Subcutaneous adipose tissue (tissue), 4 donors: ENCODE results near the gene ORC5. TPM values are rescaled to one million over a fixed set of nuclear protein-coding genes. Genes with fewer than 3 reads are reported as not detected.

Source experiments
- CTCF ChIP-seq: fragments of 450-650 bp; IDR thresholded peaks from one replicate; pipeline ENCODE4 v1.5.1; 2016; ENCODE audit warnings: low read depth, mild to moderate bottlenecking, control low read depth, antibody characterized with exemption, moderate library complexity
- total RNA-seq, 4 donors: library from RNA; depleted of rRNA; stranded (reverse); fragments of >200 nt; gene quantifications; one replicate each; pipeline ENCODE4 v1.1.0, GENCODE V29; 2016

The ORC5 gene
- total RNA-seq, 4 donors from 2014 or later = 9.8 to 26.7 (median 13.3) TPM

DNA sequence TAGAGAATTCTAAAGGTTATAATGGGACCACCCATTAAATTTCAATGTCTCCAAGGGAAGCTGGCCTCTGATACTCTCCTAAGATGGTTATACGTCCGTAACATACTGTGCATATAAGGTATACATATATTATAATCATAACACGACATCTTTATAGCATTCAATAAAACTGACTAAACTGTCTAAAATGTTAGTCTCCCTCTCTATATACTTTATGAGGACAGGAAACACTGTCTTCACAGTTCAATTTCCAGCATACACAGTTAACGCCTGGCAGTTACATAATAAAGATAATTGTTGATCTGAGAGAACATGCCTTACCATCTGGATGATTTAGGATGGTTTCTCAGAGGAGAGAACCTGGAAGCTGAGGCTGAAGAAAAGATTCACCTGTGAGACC, 1.2 kb upstream of the ORC5 start:
- TF ChIP-seq CTCF = no peak

DNA sequence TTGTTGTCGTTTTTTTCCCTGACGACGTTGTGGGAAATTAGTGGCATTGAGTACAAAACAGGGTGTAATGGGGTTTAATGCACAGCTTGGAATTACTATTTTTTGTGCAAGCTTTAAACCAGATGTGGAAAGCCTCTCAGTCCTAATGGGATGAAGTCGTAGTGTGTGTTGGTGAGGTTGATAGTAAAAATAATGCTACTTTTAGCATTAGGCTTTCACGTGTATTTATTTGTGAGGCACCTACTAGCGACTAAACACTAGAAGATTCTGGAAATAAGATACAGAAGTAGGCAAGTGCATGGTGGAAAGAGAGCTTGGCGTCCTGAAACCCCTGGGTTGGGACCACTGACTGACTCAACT, 588 bp upstream of the ORC5 start:
- TF ChIP-seq CTCF = no peak

DNA sequence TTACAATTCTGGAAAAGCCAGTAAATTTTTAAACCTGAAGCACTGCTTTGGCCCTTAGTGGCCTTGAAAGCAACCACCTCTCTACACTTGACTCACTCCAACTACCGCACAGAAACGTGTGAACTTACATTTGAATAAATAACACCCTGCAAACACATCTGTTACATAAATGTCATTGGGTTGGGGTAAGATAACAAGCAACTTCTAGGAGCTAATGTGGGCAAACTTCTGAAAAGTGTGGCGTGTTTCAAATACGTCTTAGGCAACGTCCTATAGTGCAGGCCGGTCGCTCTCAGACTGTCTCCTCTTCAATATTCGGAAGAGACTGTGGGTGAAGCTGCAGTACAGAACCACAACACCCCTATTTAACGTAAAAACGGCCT, 474 bp downstream of the ORC5 start:
- TF ChIP-seq CTCF = no peak

DNA sequence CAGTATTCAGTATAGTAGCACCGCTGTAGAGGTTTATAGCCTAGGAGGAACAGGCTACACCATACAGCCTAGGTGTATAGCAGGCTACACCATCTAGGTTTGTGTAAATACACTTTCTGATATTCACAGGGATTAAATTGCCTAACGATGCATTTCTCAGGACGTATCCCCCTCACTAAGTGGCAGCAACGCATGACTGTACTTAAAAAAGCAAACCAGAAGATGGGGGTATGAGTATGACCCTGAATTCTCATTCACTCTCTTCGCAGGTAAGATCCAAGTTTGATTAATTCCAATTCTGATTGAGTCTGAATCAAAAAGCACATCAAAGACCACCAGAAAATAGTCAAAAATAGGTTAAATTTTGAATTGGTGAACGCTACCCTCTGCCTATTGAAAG, 972 bp downstream of the ORC5 start:
- TF ChIP-seq CTCF = no peak

GRCh38 chr7:104198673-104199278, 9.0 kb downstream of the ORC5 start:
- no peak for TF ChIP-seq CTCF

- TF ChIP-seq CTCF = no peak
Measured at GRCh38 chr7:104196161-104196560, 11.7 kb downstream of the ORC5 start.

DNA sequence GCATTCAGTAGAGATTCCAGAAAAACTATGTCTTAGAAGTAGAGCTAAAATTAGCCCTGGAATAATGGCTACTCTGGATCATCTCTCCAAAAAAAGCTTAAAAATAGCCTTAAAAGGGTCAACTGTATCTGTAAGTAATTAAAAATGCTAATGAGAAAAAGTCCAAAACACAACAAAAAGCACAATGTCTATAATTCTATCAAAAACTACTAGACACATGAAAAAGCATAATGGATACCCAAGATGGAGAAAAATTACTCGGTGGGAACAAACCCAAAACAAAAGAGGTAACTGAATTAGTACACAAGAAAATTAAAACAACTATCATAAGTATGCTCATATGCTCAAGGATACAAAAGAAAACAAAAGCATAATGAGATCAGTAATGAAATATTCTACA, 15.4 kb downstream of the ORC5 start:
- no peak for TF ChIP-seq CTCF

DNA sequence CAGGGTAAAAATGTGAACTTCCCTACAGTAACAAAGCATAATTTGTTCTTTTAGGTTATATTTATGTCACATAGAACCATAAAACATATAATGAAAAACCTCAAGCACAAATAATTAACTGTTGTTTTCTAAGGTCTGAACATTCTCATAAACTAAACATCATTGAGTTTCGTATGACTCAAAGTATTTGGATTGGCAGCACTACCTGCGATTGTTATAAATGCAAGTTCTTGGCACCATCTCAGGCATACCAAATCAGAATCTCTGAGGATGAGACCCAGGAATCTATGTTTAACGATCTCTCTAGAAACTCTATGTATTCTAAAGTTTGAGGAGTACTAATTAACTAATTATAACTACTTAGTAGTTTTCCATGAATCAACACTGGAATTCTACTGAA, 22.5 kb downstream of the ORC5 start:
- no peak for TF ChIP-seq CTCF
